Neural cell (in vitro differentiated cells): Measurements from ENCODE around the gene MLPH.

Experiments
- EZH2 ChIP-seq: fragments of 200-600, 300-800 bp; shearing (Covaris generic), sonication (generic); IDR thresholded peaks from 2 replicates; pipeline ENCODE4 v1.6.1; 2014; ENCODE audit warnings: antibody characterized with exemption, low read length, borderline replicate concordance, mild to moderate bottlenecking; ENCODE audit not compliant: insufficient read depth, poor library complexity, severe bottlenecking
- POLR2AphosphoS5 ChIP-seq: IDR thresholded peaks from 2 replicates; pipeline ENCODE4 v1.6.1; 2012
- TF ChIP-seq, protein P1 (sequence below): IDR thresholded peaks from 2 replicates; pipeline ENCODE4 v1.6.1; 2012; ENCODE audit warnings: borderline replicate concordance
- TF ChIP-seq, protein P2 (sequence below): fragments of 450-650 bp; IDR thresholded peaks from 2 replicates; pipeline ENCODE4 v1.5.1; 2014; ENCODE audit warnings: antibody characterized with exemption, mild to moderate bottlenecking, moderate library complexity; ENCODE audit not compliant: poor library complexity, severe bottlenecking

DNA sequence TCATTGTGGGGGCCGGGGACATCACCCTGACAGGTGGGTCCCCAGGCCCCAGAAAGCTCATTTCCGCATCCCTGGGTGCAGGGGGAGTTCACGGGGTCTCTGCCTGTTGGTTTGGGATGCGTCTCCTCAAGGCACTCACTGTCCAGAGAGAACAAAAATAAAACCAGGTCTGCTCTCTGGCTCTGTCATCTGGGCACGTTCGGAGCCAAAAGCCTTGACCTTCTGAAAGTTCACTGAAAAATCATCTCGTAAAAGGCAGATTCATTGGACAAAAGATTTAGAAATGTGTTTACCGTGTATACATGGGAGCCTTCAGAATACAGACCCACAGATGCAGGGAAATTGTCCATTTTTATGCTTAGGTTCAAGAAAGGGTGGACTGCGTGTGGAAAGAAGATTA is 26.6 kb downstream of the MLPH start:
- TF ChIP-seq POLR2AphosphoS5 (no peak), EZH2 (no peak)
- TF ChIP-seq, protein P1, sequence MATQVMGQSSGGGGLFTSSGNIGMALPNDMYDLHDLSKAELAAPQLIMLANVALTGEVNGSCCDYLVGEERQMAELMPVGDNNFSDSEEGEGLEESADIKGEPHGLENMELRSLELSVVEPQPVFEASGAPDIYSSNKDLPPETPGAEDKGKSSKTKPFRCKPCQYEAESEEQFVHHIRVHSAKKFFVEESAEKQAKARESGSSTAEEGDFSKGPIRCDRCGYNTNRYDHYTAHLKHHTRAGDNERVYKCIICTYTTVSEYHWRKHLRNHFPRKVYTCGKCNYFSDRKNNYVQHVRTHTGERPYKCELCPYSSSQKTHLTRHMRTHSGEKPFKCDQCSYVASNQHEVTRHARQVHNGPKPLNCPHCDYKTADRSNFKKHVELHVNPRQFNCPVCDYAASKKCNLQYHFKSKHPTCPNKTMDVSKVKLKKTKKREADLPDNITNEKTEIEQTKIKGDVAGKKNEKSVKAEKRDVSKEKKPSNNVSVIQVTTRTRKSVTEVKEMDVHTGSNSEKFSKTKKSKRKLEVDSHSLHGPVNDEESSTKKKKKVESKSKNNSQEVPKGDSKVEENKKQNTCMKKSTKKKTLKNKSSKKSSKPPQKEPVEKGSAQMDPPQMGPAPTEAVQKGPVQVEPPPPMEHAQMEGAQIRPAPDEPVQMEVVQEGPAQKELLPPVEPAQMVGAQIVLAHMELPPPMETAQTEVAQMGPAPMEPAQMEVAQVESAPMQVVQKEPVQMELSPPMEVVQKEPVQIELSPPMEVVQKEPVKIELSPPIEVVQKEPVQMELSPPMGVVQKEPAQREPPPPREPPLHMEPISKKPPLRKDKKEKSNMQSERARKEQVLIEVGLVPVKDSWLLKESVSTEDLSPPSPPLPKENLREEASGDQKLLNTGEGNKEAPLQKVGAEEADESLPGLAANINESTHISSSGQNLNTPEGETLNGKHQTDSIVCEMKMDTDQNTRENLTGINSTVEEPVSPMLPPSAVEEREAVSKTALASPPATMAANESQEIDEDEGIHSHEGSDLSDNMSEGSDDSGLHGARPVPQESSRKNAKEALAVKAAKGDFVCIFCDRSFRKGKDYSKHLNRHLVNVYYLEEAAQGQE = no peak
- TF ChIP-seq, protein P2, sequence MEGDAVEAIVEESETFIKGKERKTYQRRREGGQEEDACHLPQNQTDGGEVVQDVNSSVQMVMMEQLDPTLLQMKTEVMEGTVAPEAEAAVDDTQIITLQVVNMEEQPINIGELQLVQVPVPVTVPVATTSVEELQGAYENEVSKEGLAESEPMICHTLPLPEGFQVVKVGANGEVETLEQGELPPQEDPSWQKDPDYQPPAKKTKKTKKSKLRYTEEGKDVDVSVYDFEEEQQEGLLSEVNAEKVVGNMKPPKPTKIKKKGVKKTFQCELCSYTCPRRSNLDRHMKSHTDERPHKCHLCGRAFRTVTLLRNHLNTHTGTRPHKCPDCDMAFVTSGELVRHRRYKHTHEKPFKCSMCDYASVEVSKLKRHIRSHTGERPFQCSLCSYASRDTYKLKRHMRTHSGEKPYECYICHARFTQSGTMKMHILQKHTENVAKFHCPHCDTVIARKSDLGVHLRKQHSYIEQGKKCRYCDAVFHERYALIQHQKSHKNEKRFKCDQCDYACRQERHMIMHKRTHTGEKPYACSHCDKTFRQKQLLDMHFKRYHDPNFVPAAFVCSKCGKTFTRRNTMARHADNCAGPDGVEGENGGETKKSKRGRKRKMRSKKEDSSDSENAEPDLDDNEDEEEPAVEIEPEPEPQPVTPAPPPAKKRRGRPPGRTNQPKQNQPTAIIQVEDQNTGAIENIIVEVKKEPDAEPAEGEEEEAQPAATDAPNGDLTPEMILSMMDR = no peak
